Parathyroid adenoma (tissue), 2 donors: ENCODE data around the gene APBA1.
A peak's percentile ranks its signal among the peaks of the same experiment; 100 is the strongest.

ENCODE experiments used
- H2AFZ ChIP-seq: fragments of 300-600 bp; sonication (generic); one replicate; pipeline ENCODE4 v1.7.0; 2017; ENCODE audit warnings: antibody characterized with exemption, mild to moderate bottlenecking
- H3K27ac ChIP-seq: fragments of 300-600 bp; sonication (generic); one replicate; pipeline ENCODE4 v1.7.0; 2017
- H3K27me3 ChIP-seq: fragments of 300-600 bp; sonication (generic); one replicate; pipeline ENCODE4 v1.7.0; 2017; ENCODE audit warnings: low read length; ENCODE audit not compliant: control insufficient read depth, insufficient read depth
- H3K36me3 ChIP-seq: fragments of 300-600 bp; sonication (generic); one replicate; pipeline ENCODE4 v1.7.0; 2017; ENCODE audit warnings: low read length; ENCODE audit not compliant: control insufficient read depth, insufficient read depth
- H3K4me1 ChIP-seq: fragments of 300-600 bp; sonication (generic); one replicate; pipeline ENCODE4 v1.7.0; 2017; ENCODE audit warnings: control low read depth
- H3K4me2 ChIP-seq: fragments of 300-600 bp; sonication (generic); one replicate; pipeline ENCODE4 v1.7.0; 2017; ENCODE audit warnings: low read length
- H3K4me3 ChIP-seq: fragments of 300-600 bp; sonication (generic); one replicate; pipeline ENCODE4 v1.7.0; 2017; ENCODE audit warnings: low read depth, low read length
- H3K79me2 ChIP-seq: fragments of 300-600 bp; sonication (generic); one replicate; pipeline ENCODE4 v1.7.0; 2017; ENCODE audit warnings: control low read depth
- H3K9ac ChIP-seq: fragments of 300-600 bp; sonication (generic); one replicate; pipeline ENCODE4 v1.7.0; 2017; ENCODE audit warnings: mild to moderate bottlenecking
- H3K9me3 ChIP-seq: fragments of 300-600 bp; sonication (generic); one replicate; pipeline ENCODE4 v1.7.0; 2017; ENCODE audit warnings: low read length; ENCODE audit not compliant: control insufficient read depth
- CTCF ChIP-seq: fragments of 300-600 bp; sonication (generic); IDR thresholded peaks from one replicate; pipeline ENCODE4 v1.7.0; 2017; ENCODE audit warnings: antibody characterized with exemption, mild to moderate bottlenecking
- donor health status: primary hyperparathyroidism.

APBA1 gene

GRCh38 chr9:69584759-69585158, 87.4 kb downstream of the APBA1 start:
- Histone ChIP-seq H3K79me2 (no peaks in the 10 kb centered on the region), H3K27ac (no peak overlapping the region), H3K36me3 (no peaks in the 10 kb centered on the region), H3K27me3 (no peaks in the 10 kb centered on the region), H3K9me3 (no peaks in the 10 kb centered on the region), H2AFZ (no peak overlapping the region), H3K4me3 (no peak overlapping the region), H3K4me2 (no peak overlapping the region), H3K9ac (no peak overlapping the region), H3K4me1 (peaks cover 15% of the 10 kb centered on the region)
- TF ChIP-seq CTCF: no peak

- Histone ChIP-seq H3K36me3 (no peaks in the 10 kb centered on the region), H3K4me3 (no peak overlapping the region), H3K4me1 (peaks cover 15% of the 10 kb centered on the region), H3K27ac (no peak overlapping the region), H3K4me2 (peak overlapping the region; percentile 19), H3K9ac (no peak overlapping the region), H3K9me3 (no peaks in the 10 kb centered on the region), H2AFZ (no peak overlapping the region), H3K27me3 (no peaks in the 10 kb centered on the region), H3K79me2 (no peaks in the 10 kb centered on the region)
- no peak for TF ChIP-seq CTCF
These were observed 88.4 kb downstream of the APBA1 start for GRCh38 chr9:69583645-69584234.

DNA sequence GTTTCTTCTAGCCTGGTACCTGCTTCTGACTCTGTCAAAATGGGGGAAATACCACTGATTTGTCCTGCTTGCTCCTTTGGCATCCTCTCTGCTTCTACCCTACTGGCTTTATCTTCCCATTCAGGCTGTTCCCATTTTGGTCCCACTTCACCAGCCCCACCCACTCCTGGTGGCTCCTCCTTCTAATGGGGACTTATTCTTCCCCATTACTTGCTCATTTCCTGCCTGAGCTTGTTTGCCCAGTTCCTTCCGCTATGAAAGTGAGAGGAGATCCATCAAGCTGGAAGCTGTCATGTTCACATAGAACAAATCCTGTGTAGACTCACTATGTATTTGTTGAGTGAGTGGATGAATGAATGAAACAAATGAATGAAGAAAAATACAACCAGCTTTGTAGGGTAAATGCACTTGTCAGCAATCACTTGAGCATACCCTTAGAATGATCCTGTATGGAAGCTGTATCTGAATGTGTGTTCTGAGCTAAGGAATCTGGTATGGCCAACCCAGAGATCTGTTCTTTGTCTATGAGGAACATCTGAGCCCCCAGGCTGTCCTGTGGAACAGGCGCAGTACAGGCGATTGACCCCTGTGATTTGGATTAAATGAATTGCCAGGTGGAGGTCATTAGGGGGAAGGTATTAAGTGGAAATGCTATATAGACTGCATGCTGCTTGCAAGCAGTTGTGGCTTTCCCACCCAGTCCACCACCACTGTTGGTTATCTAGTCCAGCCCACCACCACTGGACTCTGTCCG, 89.5 kb downstream of the APBA1 start:
- Histone ChIP-seq H3K27me3 (no peaks in the 10 kb centered on the region), H3K27ac (no peak overlapping the region), H3K36me3 (no peaks in the 10 kb centered on the region), H3K4me3 (no peak overlapping the region), H3K4me2 (peak overlapping the region; percentile 50), H3K79me2 (no peaks in the 10 kb centered on the region), H2AFZ (no peak overlapping the region), H3K4me1 (peaks cover 15% of the 10 kb centered on the region), H3K9ac (no peak overlapping the region), H3K9me3 (no peaks in the 10 kb centered on the region)
- no peak for TF ChIP-seq CTCF

- Histone ChIP-seq H3K4me2 (peak overlapping the region; percentile 50), H3K4me3 (no peak overlapping the region), H3K4me1 (peaks cover 15% of the 10 kb centered on the region), H2AFZ (no peak overlapping the region), H3K27me3 (no peaks in the 10 kb centered on the region), H3K36me3 (no peaks in the 10 kb centered on the region), H3K27ac (no peak overlapping the region), H3K79me2 (no peaks in the 10 kb centered on the region), H3K9ac (no peak overlapping the region), H3K9me3 (no peaks in the 10 kb centered on the region)
- TF ChIP-seq CTCF: no peak
These were observed 90.2 kb downstream of the APBA1 start for GRCh38 chr9:69582018-69582417.
